GM12878 (cell line): ENCODE measurements around the gene SEMA5A. TPM values are rescaled to one million over a fixed set of nuclear protein-coding genes. Genes with fewer than 3 reads are reported as not detected.

ENCODE experiments used
- ATAC-seq: fragments of 200-7000 bp; cut with Tn5 transposase; 3 replicates; pipeline ENCODE4 v1.9.1; 2020; ENCODE audit warnings: mild to moderate bottlenecking, moderate library complexity
- BruUV-seq: library from RNA; stranded (reverse); fragments of 400-500 nt; replicated peaks from 2 replicates; lab custom pipeline; 2021; lab: Mats Ljungman, UMichigan
- CTCF ChIA-PET: fragments of 300-600 bp; sonication (Branson Sonifier 250); formaldehyde crosslinking; extraction: SDS; loops from one replicate; lab custom pipeline; 2021; ENCODE audit warnings: inconsistent platforms; lab: Yijun Ruan, JAX
- POLR2A ChIA-PET: fragments of 350-600 bp; formaldehyde crosslinking; extraction: SDS; loops from one replicate; lab custom pipeline; 2021; ENCODE audit warnings: inconsistent platforms; lab: Charles Lee
- RAD21 ChIA-PET: fragments of 300-600 bp; sonication (Branson Sonifier 250); formaldehyde crosslinking; loops from one replicate; lab custom pipeline; 2023; ENCODE audit warnings: antibody characterized with exemption; ENCODE audit not compliant: unreplicated experiment; lab: Charles Lee
- SMC1A ChIA-PET: fragments of 300-600 bp; sonication (Branson Sonifier 250); formaldehyde crosslinking; loops from one replicate; lab custom pipeline; 2023; ENCODE audit not compliant: unreplicated experiment, uncharacterized antibody; lab: Charles Lee
- DNase-seq: peaks from one replicate; pipeline ENCODE4 v3.0.0-alpha.2; 2011; ENCODE audit warnings: low read depth, low spot score
- FAIRE-seq: peaks from 3 replicates; lab custom pipeline; 2011; peaks lifted over from hg19 to GRCh38; lab: Jason Lieb, UNC
- H2AFZ ChIP-seq: 2 replicates; pipeline ENCODE4 v1.6.0; 2011; ENCODE audit warnings: low read depth, low read length, control low read depth; ENCODE audit not compliant: control insufficient read depth
- H3K27ac ChIP-seq: 2 replicates; pipeline ENCODE4 v1.5.1; 2011; ENCODE audit warnings: control low read depth; ENCODE audit not compliant: control insufficient read depth, insufficient read depth
- H3K27me3 ChIP-seq, 2 experiments: replicated peaks in 1 of 2; 2 replicates each; pipeline versions ENCODE4 v1.6.0 to v1.6.1; 2011; ENCODE audit warnings: low read length in 1 of 2; ENCODE audit not compliant: control insufficient read depth in 2 of 2, insufficient read depth in 2 of 2
- H3K36me3 ChIP-seq, 2 experiments: 2 replicates each; pipeline ENCODE4 v1.5.1; 2011; ENCODE audit warnings: low read length in 1 of 2; ENCODE audit not compliant: control insufficient read depth in 2 of 2, insufficient read depth in 2 of 2
- H3K4me1 ChIP-seq: 2 replicates; pipeline ENCODE4 v1.6.1; 2011; ENCODE audit warnings: mild to moderate bottlenecking, low read length, moderate library complexity, mixed read lengths; ENCODE audit not compliant: control insufficient read depth, insufficient read depth
- H3K4me2 ChIP-seq: 2 replicates; pipeline ENCODE4 v1.6.0; 2011; ENCODE audit warnings: control low read depth; ENCODE audit not compliant: control insufficient read depth, insufficient read depth
- H3K4me3 ChIP-seq: fragments of 200-600 bp; sonication (generic); 2 replicates; pipeline ENCODE4 v1.5.1; 2016
- H3K79me2 ChIP-seq: 2 replicates; pipeline ENCODE4 v1.6.0; 2011; ENCODE audit warnings: low read length; ENCODE audit not compliant: control insufficient read depth, insufficient read depth
- H3K9ac ChIP-seq: 2 replicates; pipeline ENCODE4 v1.8.0; 2011; ENCODE audit warnings: low read length, control low read depth, mixed read lengths; ENCODE audit not compliant: control insufficient read depth, insufficient read depth
- H3K9me3 ChIP-seq: replicated peaks from 3 replicates; pipeline ENCODE4 v1.5.1; 2011; ENCODE audit warnings: mild to moderate bottlenecking, low read length; ENCODE audit not compliant: control insufficient read depth, insufficient read depth
- H4K20me1 ChIP-seq: 2 replicates; pipeline ENCODE4 v1.6.0; 2011; ENCODE audit not compliant: control insufficient read depth, insufficient read depth
- ASH2L ChIP-seq: fragments of 300-600, 200-600 bp; sonication (generic); IDR thresholded peaks from 2 replicates; pipeline ENCODE4 v1.6.1; 2017; ENCODE audit warnings: low read depth, mild to moderate bottlenecking, borderline replicate concordance
- BRCA1 ChIP-seq: IDR thresholded peaks from 2 replicates; pipeline ENCODE4 v1.6.1; 2011; ENCODE audit warnings: low read depth, low read length, improper control_type of control experiment
- CBFB ChIP-seq: IDR thresholded peaks from 2 replicates; pipeline ENCODE4 v1.6.1; 2016; ENCODE audit warnings: antibody characterized with exemption, low read depth
- CBX5 ChIP-seq: sonication (generic); IDR thresholded peaks from 2 replicates; pipeline ENCODE4 v1.6.1; 2016; ENCODE audit warnings: low read depth, moderate library complexity, mild to moderate bottlenecking, inconsistent platforms
- CEBPZ ChIP-seq: fragments of 150-350 bp; IDR thresholded peaks from 2 replicates; pipeline ENCODE4 v1.6.1; 2016; ENCODE audit warnings: low read depth, low read length
- E2F4 ChIP-seq: IDR thresholded peaks from 2 replicates; pipeline ENCODE4 v1.6.1; 2012; ENCODE audit warnings: low read depth, low read length, improper control_type of control experiment
- IRF3 ChIP-seq: fragments of 450-650 bp; IDR thresholded peaks from 2 replicates; pipeline ENCODE4 v1.6.1; 2014; ENCODE audit warnings: mild to moderate bottlenecking
- MEF2B ChIP-seq: fragments of 450-650 bp; IDR thresholded peaks from 2 replicates; pipeline ENCODE4 v1.6.1; 2018; ENCODE audit warnings: mild to moderate bottlenecking, moderate library complexity; ENCODE audit not compliant: partially characterized antibody, poor library complexity, severe bottlenecking
- MYB ChIP-seq: fragments of 150-350 bp; IDR thresholded peaks from 2 replicates; pipeline ENCODE4 v1.6.1; 2014; ENCODE audit warnings: mild to moderate bottlenecking, low read depth, low read length, borderline replicate concordance
- NFYB ChIP-seq: IDR thresholded peaks from 2 replicates; pipeline ENCODE4 v1.6.1; 2011; ENCODE audit warnings: low read depth, mild to moderate bottlenecking, low read length, improper control_type of control experiment, moderate library complexity; ENCODE audit not compliant: insufficient read depth
- PKNOX1 ChIP-seq: fragments of 450-650 bp; IDR thresholded peaks from 2 replicates; pipeline ENCODE4 v1.6.1; 2016; ENCODE audit warnings: mild to moderate bottlenecking
- RBBP5 ChIP-seq: fragments of 200-600 bp; sonication (generic); conservative IDR thresholded peaks from 2 replicates; pipeline ENCODE4 v1.6.1; 2016
- RELB ChIP-seq: fragments of 450-650 bp; IDR thresholded peaks from 2 replicates; pipeline ENCODE4 v1.6.1; 2017; ENCODE audit warnings: low read depth, mild to moderate bottlenecking, moderate library complexity
- SMC3 ChIP-seq: IDR thresholded peaks from 2 replicates; pipeline ENCODE4 v1.6.1; 2011; ENCODE audit warnings: low read length, improper control_type of control experiment, borderline replicate concordance
- SREBF2 ChIP-seq: IDR thresholded peaks from 2 replicates; pipeline ENCODE4 v1.6.1; 2012; ENCODE audit warnings: mild to moderate bottlenecking, low read length
- TAF1 ChIP-seq: IDR thresholded peaks from 2 replicates; pipeline ENCODE4 v1.6.1; 2011; ENCODE audit warnings: mild to moderate bottlenecking, low read depth, low read length, borderline replicate concordance
- WGBS: methylation state at CpG from one replicate; pipeline ENCODE4 v1.1.6; 2016; ENCODE audit warnings: low lambda C conversion rate; ENCODE audit not compliant: insufficient replicate concordance, insufficient coverage; ENCODE audit errors: missing lambda C conversion rate; 5-methylcytosine and 5-hydroxymethylcytosine counted together
- in situ Hi-C: fragments of 300-500 bp; cut with MboI; formaldehyde crosslinking; loops from 9 replicates; pipeline ENCODE4 v1.14.3; 2018; ENCODE audit warnings: mixed read lengths
- intact Hi-C: fragments of 100-400 bp; cut with micrococcal nuclease; formaldehyde crosslinking; loops from one replicate; pipeline ENCODE4 v1.14.2; 2022; ENCODE audit not compliant: unreplicated experiment
- polyA plus RNA-seq, 11 experiments: library from polyadenylated mRNA; depleted of rRNA in 4 of 11; unstranded in 6 of 11; stranded (reverse) in 5 of 11; fragments of >200 nt; fragmentation: Nextera tagmentation in 4 of 11; fragmentation: Illumina TruSeq in 1 of 11; extraction: Ambion mirVana in 4 of 11; extraction: Trizol in 1 of 11; gene quantifications; 1 replicate in 1 of 11; 2 replicates in 10 of 11; pipeline versions ENCODE4 v1.2.1 to v1.2.3, GENCODE V29; 2011 to 2016; ENCODE audit warnings: inconsistent platforms in 2 of 11, missing spikeins in 2 of 11, low read depth in 1 of 11
- total RNA-seq, 4 experiments: library from RNA; depleted of rRNA in 3 of 4; stranded (reverse); fragments of >200 nt in 3 of 4; fragmentation: Illumina TruSeq in 1 of 4; extraction: Trizol in 1 of 4; gene quantifications; 2 replicates each; pipeline versions ENCODE4 v1.2.1 to v1.2.3, GENCODE V29; 2013 to 2021

SEMA5A gene
- total and polyA plus RNA-seq, 10 of the 15 experiments (the other 5 are each of a cell fraction or from before 2014, with no cell fraction given) = 0.03 to 2.4 (median 0.09) TPM; not detected in 1

GRCh38 chr5:9496801-9497200 is 49.1 kb downstream of the SEMA5A start (continued):
- TF ChIP-seq RELB (no peak), CBFB (no peak), SREBF2 (no peak), BRCA1 (no peak), TAF1 (no peak), IRF3 (no peak)

GRCh38 chr5:9495121-9495520 is 50.8 kb downstream of the SEMA5A start:
- BruUV-seq = no TSS peak
- TF ChIP-seq SMC3 = no peak
- no peak for TF ChIP-seq E2F4
- no peak for TF ChIP-seq ASH2L
- no peak for TF ChIP-seq RBBP5
- no peak for TF ChIP-seq MYB
- no peak for TF ChIP-seq MEF2B
- no peak for TF ChIP-seq PKNOX1
- TF ChIP-seq CBX5 = no peak
- no peak for TF ChIP-seq NFYB
- no peak for TF ChIP-seq CEBPZ

More at GRCh38 chr5:9495121-9495520, 50.8 kb downstream of the SEMA5A start:
- Histone ChIP-seq H3K27me3 (no peaks in the 10 kb centered on the region), H2AFZ (no peak overlapping the region), H3K4me3 (no peak overlapping the region), H3K9me3 (no peaks in the 10 kb centered on the region; the same call in 2 of the 3 replicates), H3K36me3 (no peaks in the 10 kb centered on the region), H3K9ac (no peak overlapping the region), H3K4me2 (no peak overlapping the region), H3K4me1 (peaks cover 4% of the 10 kb centered on the region; the same call in 1 of the 2 replicates), H3K27ac (no peak overlapping the region), H4K20me1 (no peaks in the 10 kb centered on the region), H3K79me2 (no peaks in the 10 kb centered on the region)
- POLR2A ChIA-PET = no interaction called here
- RAD21 ChIA-PET = no interaction called here
- SMC1A ChIA-PET = no interaction called here
- DNase-seq (no peak), FAIRE-seq (no peak), ATAC-seq (no peak)
- intact Hi-C loops (no loop called here), in situ Hi-C loops (no loop called here)
- CTCF ChIA-PET = no interaction called here
- WGBS = 75% methylated on average over 4 of the region's 4 CpGs
